GM21576 (cell line): ENCODE measurements around the gene PLD5.
"Not testable (repeated sequence)": the region's sequence is repeated elsewhere in the genome, so short reads cannot be mapped to it uniquely, and the experiment has no call there.

Source experiments
- ATAC-seq: cut with Tn5 transposase; IDR thresholded peaks from one replicate; pipeline ENCODE4 v1.9.1; 2021; ENCODE audit warnings: mild to moderate bottlenecking, moderate library complexity; ENCODE audit not compliant: unreplicated experiment

Gene PLD5

DNA sequence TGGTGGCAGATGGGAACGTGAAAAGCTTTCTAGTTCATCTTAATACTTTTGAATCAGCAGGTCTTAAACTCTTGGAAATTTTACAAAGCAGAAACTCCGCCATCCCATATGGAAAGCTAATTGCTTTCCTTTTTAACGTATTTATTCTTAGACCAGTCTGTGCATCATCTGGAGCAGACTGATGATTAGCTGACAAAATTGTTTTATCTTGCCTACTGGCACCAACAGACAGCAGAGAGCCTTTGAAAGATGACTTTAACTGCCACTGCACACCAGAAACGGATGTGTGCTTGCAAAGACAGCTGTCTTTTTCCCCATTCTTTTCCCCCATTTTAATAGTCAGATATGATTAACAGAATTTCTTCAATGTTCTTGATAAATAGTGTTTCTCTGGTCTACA is 97.0 kb downstream of the PLD5 start:
- ATAC-seq, result no peak

DNA sequence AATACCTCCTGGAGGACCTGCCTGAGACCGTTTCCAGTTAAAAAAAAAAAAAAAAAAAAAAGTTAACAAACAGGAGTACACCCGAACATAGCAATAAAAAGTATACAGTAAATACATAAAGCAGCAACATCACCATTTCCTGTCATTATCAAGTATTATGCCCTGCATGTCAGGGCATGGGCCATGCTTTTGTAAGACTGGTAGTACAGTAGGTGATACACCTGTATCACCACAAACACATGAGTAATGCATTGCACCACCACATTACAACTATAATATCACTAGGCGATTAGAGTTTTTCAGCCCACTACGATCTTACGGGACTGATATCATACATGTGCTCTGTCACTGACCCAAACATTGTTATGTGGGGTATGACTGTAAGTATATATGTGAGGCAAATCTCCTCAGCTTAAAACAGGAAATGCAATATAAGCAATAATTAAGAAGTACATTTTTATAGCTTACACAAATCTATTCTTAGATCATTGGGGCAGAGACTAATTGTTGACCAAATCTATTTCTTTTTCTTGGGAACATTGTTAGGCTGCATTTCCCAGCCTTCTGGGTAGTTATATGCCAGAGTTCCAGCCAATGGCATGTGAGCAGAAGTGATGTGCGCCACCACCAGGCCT is 98.1 kb downstream of the PLD5 start:
- no peak for ATAC-seq

DNA sequence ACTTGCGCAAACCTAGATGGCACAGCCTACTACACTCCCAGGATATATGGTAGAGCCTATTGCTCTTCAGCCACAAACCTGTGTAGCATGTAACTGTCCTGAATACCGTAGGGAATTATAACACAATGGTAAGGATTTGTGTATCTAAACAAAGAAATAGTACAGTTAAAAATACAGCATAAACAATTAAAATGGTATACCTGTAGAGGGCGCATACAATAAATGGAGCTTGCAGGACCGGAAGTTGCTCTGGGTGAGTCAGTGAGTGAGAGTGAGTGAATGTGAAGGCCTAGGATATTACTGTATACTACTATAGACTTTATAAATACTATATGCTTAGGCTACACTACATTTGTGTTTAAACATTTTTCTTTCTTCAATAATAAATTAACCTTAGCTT is 99.3 kb downstream of the PLD5 start:
- ATAC-seq, result no peak

DNA sequence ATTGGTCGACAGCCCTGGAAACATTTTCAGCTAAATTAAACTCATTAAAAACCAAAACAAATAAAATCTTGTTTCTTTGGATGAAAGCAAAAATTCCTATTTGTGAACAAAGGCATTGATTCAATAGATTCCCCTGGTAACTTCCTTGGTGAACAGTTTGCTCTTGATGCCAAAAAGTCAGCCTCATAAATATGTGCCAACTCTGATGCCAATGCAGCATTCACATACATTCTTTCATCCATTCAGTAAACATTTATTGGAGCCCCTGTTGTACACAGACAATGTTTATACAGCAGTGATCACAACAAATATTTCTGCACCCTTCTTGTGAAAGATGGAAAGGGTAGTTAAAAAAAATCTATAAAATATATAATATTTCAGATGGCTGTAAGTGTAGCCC is 107.8 kb downstream of the PLD5 start:
- ATAC-seq, result no peak

DNA sequence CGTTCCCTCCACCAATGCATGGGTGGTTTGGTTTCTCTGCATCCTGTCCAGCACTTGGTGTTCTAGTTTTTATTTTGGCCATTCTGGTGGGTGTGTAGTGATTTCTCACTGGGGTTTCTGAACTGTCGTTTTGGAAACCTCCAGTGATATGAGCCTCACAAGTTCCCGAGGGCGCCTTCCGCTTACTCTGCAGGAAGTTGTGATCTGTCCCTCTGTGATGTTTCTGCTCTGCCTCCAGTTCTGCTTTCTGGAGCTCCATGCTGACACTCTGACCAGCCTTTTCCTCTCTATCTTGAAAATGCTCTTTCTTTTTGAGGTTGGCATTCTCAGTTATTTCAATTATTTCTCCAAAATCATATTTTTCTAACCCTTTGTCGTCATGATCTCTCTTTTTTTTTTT is 111.6 kb downstream of the PLD5 start:
- no peak for ATAC-seq

DNA sequence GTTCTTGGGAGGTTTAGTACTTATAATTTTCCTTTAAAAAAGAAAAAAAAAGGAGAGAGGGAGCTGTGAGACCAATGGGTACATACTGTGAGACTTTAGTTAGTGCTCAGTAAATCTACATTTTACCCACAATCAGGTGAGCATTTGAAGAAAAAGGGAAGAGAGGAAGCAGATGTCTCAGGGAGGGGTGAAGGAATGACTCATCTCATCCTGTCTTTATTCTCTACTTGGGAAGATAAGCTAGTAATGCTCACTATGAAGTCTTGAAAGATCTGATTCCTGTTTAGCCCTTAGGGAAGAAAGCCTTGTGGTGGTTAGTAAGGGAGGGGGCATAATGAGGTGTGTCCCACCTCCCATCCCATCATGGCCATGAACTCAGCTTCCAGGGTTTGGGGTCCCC is 112.6 kb downstream of the PLD5 start:
- no peak for ATAC-seq

DNA sequence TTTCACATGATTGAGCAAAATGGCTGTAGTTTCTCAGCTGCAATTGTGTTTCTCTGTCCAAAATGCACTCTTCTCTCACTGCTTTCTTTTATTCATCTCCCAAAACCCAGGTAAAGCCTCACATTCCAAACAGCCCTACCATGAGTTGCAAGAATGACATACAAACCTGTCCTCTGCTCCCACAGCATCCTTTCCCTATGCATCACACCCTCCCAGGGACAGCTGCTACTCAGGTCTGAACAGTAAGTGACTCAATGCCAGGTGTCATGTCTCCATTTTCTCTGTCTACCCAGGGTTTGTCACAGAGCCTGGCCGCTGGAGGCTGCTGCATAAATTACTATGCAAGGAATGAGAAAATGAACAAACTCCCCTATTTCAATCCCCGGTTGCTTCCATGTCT is 118.5 kb downstream of the PLD5 start:
- no peak for ATAC-seq

DNA sequence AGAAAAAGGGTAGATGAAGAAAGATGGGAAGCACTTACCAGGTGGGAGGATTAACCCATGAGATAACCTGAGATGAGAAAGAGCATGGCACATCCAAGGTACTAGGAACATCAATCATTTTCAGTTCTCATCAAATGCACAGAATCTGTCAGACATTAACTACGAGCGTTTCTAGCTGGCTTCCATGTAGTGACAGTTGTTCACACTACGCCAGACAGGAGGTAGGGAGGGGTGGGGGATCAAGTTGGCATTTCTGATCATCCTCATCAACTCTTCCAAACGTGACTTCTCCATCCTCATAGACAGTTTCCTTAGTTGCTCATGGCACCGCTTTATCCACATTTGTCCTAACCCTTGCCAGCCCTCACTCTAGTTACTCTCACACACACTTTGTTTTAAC is 120.2 kb downstream of the PLD5 start:
- ATAC-seq, result no peak

DNA sequence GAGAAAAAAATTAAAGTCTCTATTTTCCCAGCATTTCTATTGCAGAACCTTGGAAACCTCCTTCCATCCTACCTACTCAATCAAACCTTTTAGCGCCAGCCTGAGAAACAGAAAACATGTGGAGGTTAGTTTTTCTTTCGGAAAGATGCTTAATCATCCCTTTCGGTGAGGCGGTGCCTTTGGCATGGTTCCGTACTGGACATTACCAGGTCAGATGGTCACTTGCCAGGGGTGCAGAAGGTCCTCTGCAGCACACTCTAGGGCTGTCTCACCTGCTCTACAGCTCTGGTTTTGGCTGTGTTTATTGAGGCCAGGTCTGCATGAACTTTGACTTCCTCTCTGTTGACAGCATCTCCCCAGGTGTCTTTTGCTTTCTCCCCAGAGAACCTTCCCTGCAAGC is 121.5 kb downstream of the PLD5 start:
- ATAC-seq, result no peak

DNA sequence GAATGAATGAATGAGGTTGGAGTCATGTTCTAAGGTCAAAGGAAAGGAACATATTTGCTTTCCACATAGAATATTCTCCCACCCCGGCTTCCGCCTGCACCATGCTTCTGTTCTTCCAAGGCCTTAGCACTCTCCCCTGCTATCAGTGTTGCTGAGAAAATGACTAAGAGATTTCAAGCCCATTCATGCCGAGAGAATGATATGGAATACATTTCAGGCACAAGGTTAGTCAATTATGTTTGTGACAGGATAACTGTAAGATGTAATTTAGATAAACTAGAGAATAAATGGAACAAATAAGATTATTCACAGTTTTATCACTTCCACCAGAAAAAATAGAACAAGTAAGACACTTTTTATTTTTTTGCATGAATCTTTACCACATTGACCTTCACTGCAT is 122.6 kb downstream of the PLD5 start:
- ATAC-seq, result no peak

DNA sequence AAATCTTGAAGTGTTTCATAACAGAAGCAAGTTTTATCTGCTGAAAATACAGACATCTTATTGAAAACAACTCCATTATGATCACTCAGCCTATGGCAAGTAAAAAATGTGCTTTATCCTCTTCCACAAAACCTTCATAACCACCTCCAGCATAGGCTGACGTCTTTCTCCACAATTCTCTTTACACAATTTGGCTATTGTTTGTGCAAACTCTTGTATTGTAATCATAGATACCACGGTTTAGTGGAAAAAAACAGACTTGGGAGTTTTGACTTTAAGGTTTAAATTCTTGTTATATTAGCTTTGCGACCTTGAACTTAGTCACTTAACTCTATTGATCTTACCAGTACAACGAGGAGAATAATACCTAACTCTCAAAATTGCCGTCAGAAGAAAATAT is 126.1 kb downstream of the PLD5 start:
- no peak for ATAC-seq

DNA sequence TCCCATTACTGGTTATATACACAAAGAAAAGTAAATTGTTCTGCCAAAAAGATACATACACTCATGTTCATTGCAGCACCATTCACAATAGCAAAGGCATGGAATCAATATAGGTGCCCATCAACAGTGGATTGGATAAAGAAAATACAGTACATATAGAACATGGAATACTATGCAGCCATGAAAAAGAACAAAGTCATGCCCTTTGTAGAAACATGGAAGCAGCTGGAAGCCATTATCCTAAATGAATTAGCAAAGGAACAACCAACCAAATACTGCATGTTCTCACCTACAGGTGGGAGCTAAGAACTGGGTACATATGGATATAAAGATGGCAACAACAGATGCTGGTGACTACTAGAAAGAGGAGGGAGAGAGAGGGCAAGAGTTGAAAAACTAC is 132.6 kb downstream of the PLD5 start:
- no peak for ATAC-seq

DNA sequence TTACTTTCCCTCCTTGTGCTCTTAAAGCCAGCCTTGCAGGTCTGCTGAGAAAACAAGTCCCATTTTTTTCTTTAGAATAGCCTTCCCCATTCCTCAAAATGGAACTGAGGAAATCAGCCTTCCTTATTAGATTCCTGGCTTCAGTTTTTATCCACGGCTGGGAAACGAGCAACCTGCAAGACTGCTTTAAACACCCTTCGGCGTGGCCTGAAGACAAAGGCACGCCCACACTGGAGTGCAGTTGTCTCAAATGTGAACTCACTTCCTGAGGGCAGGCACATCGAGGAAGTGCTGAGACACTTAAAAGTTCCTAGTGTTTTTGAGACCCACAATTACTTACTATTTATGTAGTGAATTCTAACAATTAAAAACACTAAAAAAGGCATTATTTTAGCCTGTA is 148.4 kb downstream of the PLD5 start:
- not testable (repeated sequence) for ATAC-seq

DNA sequence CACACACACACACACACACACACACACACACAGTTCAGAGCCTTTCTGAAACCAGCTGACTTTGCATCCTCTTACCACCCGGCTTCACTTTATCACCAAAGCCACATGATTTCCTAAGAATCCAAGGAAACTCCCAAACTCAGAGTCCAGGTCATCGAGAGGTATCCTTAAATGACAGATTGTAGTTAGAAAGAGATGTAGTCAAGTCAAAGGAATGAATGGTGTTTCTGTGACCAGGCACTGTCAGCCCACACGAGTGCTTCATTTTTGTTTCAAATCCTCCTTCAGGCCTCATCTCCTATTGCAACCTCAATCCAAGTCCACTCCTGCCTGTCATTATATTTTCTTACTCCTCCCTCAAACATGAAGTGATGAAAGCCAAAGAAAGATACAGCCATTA is 174.1 kb downstream of the PLD5 start:
- not testable (repeated sequence) for ATAC-seq

DNA sequence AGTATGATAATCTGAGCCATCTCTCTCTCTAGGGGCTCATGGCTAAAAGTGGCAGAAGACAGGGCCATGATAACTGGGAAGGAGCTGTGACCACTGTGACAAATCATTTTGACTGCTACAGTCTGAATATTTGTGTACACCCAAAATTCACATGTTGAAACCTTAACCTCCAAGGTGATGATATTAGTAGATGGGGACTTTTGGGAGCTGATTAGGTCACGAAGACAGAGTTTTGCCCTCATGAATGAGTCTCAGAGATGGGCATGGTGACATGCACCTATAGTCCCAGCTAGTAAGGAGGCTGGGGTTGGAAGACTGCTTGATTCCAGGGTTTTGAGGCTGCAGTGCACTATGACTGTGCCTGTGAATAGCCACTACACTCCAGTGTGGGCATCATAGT is 174.9 kb downstream of the PLD5 start:
- ATAC-seq, result no peak

DNA sequence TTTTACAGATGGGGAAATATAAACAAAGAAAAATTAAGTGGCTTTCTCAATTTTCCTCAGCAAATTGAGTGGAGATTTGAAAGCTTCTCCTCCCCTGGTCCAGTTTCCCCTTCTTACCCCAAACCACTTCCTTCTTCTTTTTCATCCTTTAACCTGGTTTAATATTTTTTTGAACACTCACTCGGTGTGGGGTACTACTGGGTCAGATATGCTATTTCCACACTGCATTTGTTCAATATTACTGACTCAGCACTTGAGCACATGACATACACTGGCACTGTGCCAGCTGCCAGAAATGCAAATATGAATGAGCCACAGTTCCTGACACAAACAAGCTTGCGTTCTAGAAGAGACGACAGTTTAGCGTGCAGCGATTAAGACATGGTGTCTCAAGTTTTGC is 193.6 kb downstream of the PLD5 start:
- not testable (repeated sequence) for ATAC-seq

DNA sequence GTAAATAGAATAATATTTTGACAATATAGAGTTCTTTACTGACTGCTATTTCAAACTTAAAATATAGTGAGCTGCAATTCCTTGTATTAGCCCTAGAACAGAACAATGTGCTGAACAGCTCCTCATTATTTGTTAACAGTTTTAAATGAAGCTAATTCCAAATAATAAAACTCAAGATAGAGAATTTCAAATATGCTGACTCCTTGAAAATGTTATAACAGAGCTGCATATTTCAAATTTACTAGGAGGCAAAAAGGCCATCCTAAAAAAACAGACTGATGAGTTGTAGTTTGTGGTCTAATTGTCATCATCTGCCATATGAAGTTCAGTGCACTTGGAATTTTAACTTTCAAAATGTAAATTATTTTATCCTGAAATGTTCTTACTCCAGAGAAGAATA is 197.1 kb downstream of the PLD5 start:
- not testable (repeated sequence) for ATAC-seq

DNA sequence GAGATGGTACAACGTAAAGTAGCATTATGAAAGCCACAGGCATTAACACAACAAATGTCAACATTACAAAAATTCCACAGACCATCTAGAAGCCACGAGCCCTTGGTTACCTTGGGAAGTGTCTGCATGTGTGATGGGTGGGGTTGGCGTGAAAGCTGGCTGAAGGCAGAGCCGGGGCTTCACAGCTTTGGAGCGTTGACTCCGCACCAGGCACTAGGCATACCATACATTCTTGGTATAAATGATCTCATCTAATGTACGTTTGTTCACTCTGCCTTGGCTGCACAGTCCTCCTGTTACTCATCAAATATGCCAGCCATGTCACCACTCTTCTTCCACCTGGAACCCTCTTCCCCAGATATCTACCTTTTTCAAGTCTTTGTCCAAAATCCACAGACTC is 202.5 kb downstream of the PLD5 start:
- ATAC-seq, result not testable (repeated sequence)

DNA sequence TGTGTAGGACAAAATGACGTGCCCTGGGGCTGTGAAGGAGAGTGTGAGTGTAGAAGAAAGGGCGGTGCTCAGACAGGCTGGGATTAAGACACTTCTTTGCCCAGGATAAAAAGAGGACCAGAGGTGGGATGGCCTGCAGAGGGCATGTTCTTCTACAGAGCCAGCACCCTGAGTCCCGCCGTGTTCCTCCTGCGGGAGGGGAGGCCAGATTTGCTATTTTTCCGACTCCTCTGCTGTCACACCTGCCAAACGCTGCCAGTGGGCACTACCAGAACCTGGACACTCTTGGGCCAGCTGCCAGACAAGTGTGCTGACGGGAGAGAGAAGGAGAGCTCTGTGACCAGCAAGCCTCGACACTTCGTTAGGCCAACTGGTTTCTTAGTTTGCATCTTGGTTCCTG is 206.4 kb downstream of the PLD5 start:
- ATAC-seq, result no peak

DNA sequence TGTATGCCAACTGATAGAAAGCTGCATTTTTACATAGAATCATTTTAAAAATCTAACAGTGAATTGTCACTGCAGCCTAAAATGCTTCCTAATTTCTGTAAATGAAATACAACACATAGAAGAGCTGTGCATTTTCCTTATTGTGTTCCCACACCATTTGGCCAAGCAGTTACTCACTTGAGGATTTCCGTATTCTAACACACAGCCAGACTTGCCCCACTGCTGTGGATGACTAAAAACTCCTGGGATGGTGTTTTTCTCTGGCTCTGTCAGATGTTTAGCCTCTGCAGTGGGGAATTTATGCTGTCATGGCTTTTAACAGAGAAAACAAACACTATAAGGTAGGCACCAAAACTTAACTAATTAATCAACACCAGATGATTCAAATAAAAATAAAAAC is 209.6 kb downstream of the PLD5 start:
- not testable (repeated sequence) for ATAC-seq

DNA sequence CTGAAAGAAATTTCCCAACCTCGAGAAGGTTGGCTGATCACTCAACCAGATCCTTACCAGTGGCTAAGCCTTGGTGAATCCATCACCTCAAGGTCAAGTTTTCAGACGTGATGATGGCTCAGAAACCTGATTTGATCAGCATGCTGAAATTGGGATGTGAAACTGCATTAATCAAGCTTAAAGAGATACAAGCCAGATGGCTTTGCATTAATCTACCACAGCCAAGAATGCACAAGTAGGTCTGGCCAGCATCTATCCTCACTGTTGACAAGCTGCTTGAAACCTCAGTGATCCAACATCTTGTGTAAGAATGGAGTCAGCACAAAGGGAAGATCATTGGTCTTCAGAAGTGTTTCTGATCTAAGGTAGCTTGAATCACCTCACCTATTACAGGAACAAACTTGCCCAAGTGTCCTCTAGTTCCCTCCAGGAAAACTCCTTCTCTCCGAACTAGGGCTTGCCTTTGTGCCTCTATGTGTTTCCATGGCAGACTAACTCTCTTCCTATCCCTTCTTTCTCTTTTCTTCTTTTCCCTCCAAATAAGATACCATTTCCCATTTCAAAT is 210.3 kb downstream of the PLD5 start:
- not testable (repeated sequence) for ATAC-seq

DNA sequence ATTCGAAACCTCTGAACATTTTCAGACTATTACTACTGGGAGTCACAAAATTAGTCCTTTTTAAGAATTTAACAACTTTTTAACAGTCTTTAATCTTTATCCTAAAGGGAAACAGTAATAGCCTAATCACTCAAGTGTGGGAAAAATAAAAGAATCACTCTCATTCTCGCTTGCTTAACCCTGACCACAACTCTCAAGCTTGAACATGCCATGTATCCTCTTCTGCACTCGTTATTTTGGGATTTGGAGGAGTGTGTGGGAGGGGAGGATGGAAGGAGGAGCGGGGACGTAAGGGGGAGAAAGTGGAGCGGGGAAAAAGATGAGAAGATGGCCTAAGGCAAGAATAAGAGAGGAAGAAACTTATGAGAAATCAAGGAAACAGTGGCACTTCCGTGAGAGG is 215.8 kb downstream of the PLD5 start:
- not testable (repeated sequence) for ATAC-seq

DNA sequence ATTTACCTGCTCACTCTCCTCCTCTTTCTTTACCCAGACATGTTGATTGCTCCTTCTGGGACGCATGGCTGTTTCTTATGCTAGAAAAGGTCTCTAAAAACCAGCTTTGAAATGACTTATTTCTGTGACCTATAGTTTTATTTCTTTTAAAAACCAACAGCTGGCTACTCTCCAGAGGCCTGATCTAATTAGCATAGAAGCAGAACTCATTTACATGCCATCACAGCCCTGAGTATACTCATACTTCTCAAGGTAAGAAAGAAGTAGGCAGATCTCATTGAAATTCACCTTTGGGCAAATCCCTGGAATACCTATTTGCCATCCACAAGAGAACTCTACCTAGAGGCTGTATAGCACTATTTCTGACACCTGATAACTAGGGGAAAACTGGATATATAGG is 230.7 kb downstream of the PLD5 start:
- not testable (repeated sequence) for ATAC-seq
